Activated B cell treated with CpG ODN at 0.5 μM for 24 hours (primary cell): ENCODE data around the gene FCER1G. TPM values are rescaled to one million over a fixed set of nuclear protein-coding genes. Genes with fewer than 3 reads are reported as not detected.
A peak's percentile ranks its signal among the peaks of the same experiment; 100 is the strongest.

Experiments
- ATAC-seq: fragments of 200-7000 bp; cut with Tn5 transposase; one replicate; pipeline ENCODE4 v1.10.0; 2021; ENCODE audit warnings: low read depth, mild to moderate bottlenecking, moderate library complexity
- CTCF ChIA-PET: fragments of 350-600 bp; sonication (Branson Sonifier 250); formaldehyde crosslinking; loops from one replicate; lab custom pipeline; 2021; ENCODE audit warnings: antibody characterized with exemption; lab: Charles Lee
- POLR2A ChIA-PET: fragments of 350-600 bp; sonication (Branson Sonifier 250); formaldehyde crosslinking; loops from one replicate; lab custom pipeline; 2021; ENCODE audit warnings: antibody characterized with exemption; lab: Charles Lee
- DNase-seq: peaks from one replicate; pipeline ENCODE4 v3.0.0; 2022
- H3K27ac Mint-ChIP-seq: one replicate; pipeline ENCODE4 v1.8.0; 2020; ENCODE audit warnings: mixed read lengths
- H3K27me3 Mint-ChIP-seq: one replicate; pipeline ENCODE4 v1.8.0; 2021; ENCODE audit warnings: mixed read lengths
- H3K36me3 Mint-ChIP-seq: one replicate; pipeline ENCODE4 v1.8.0; 2021; ENCODE audit warnings: low read depth, mixed read lengths
- H3K4me1 Mint-ChIP-seq: one replicate; pipeline ENCODE4 v1.8.0; 2021; ENCODE audit warnings: mixed read lengths
- H3K4me3 Mint-ChIP-seq: one replicate; pipeline ENCODE4 v1.8.0; 2020; ENCODE audit warnings: mild to moderate bottlenecking, mixed read lengths
- H3K9me3 Mint-ChIP-seq: one replicate; pipeline ENCODE4 v1.8.0; 2020; ENCODE audit warnings: mixed read lengths
- CTCF ChIP-seq: fragments of 200-600 bp; IDR thresholded peaks from one replicate; pipeline ENCODE4 v1.8.0; 2022; ENCODE audit warnings: antibody characterized with exemption, mild to moderate bottlenecking
- intact Hi-C: fragments of 100-400 bp; cut with micrococcal nuclease; formaldehyde crosslinking; loops from one replicate; pipeline ENCODE4 v1.15.1; 2024
- total RNA-seq: library from RNA; stranded (reverse); gene quantifications from 2 replicates; pipeline ENCODE4 v1.2.3, GENCODE V29; 2022

Gene FCER1G
- total RNA-seq, 1 donor from 2014 or later = 0.60 TPM

DNA sequence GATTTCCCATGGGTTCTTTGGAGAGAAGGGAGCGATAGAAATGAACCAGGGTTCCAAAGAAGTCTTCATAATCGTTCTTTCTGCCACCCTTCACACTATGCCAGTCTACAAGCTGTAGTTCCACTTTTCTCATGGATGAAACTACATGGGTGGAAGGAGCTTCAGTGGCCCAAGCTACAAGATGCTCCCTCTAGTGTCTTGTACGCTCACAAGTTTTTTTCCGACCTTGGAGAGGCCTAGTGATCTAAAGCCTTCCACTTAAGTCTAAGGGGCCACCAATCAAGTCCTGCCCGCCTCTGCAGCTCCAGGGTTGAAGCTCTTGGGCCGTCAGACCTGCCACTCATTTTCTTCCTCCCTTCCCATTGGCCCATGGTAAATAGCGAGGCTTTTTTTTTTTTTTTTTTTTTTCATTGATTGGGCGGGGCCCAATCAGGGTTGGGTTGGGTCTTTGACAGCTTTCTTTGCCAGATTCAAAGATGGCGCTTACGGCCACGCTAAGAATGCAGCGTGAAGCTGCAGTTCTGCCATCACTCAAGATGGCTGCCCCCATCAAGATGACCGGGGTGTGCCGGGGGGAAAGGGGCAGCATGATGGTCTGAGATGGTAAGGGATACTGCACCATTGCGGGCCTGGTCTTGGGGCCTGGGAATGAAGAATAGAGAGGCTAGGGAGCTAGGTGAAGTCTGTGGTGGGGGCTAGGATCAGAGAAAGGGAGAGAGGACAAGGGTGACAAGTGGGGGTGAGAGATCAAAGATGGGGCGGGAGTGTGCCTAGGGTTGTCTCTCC lies 10.6 kb downstream of the FCER1G start, which contains the start of gene TOMM40L:
TOMM40L (plus strand) TSS at position 527 of the 786 bp plus-strand sequence. CDS start 430 bp downstream, outside the sequence.
- peaks cover 29% of the 10 kb centered on the region for H3K36me3 Mint-ChIP-seq
- ChIA-PET CTCF (interaction anchor here (0.6 to 3.4 kb wide), 25 partner anchors 10 to 177 kb away, joined by 3 to 27 read pairs (median 6); partner anchors contain the start of genes ADAMTS4, CFAP126, NDUFS2 and PPOX), POLR2A (interaction anchor here (0.6 to 3.2 kb wide), 24 partner anchors 10 to 516 kb away, joined by 3 to 43 read pairs (median 6); partner anchors contain the start of genes ARHGAP30, B4GALT3, DEDD and FCRLA)
- H3K4me3 Mint-ChIP-seq = peak within 1 kb of the TSS; percentile 99
- DNase-seq (peak; percentile 65), ATAC-seq (peak; percentile 95)
- no peak for TF ChIP-seq CTCF
- peaks cover 29% of the 10 kb centered on the region for H3K4me1 Mint-ChIP-seq
- H3K9me3 Mint-ChIP-seq = no peaks in the 10 kb centered on the region
- intact Hi-C loops = loop anchor here (1.0 to 2.0 kb wide), 8 partner anchors 15 to 89 kb away; partner anchors contain the start of genes B4GALT3, NDUFS2, SDHC and USP21
- H3K27ac Mint-ChIP-seq = peak within 1 kb of the TSS; percentile 93
- H3K27me3 Mint-ChIP-seq = peaks cover 25% of the 10 kb centered on the region

- intact Hi-C loops = no loop called here
- ATAC-seq = no peak
- ChIA-PET CTCF (interaction anchor here (0.9 to 3.4 kb wide), 23 partner anchors 11 to 174 kb away, joined by 3 to 27 read pairs (median 8); partner anchors contain the start of genes ADAMTS4, CFAP126, NDUFS2 and PPOX), POLR2A (interaction anchor here (0.6 to 3.2 kb wide), 17 partner anchors 10 to 515 kb away, joined by 3 to 43 read pairs (median 6); partner anchors contain the start of genes ARHGAP30, B4GALT3, DEDD and NDUFS2)
- no peak for TF ChIP-seq CTCF
- no peak for DNase-seq
- Mint-ChIP-seq H3K36me3 (peaks cover 32% of the 10 kb centered on the region), H3K4me3 (peak overlapping the region; percentile 99), H3K9me3 (no peaks in the 10 kb centered on the region), H3K27ac (peak overlapping the region; percentile 93), H3K27me3 (peaks cover 22% of the 10 kb centered on the region), H3K4me1 (peaks cover 29% of the 10 kb centered on the region)
These were observed 11.2 kb downstream of the FCER1G start for GRCh38 chr1:161226320-161226711.

DNA sequence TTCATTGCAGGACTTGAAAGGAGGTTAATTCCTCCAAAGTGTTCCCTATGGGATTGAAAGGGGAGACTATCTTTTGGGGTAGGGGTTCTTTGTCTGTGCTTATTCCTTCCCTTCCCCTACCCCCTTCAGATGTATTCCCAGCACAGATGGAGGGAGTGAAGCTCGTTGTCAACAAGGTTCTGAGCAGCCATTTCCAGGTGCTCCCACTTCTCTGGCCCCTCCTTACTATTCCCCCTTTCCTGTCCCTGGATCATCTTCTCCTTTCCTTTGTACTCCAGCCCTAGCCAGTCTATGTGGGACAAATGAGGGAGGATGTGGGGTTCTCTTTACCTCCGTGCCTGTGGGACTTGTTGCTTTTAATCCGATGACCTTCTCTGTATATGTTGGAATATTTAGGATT lies 11.7 kb downstream of the FCER1G start:
- intact Hi-C loops = loop anchor here (1.0 kb wide), 3 partner anchors 65 to 156 kb away; partner anchors contain the start of gene CFAP126
- no peak for DNase-seq
- H3K27ac Mint-ChIP-seq = peak overlapping the region; percentile 12
- no peak for ATAC-seq
- H3K4me3 Mint-ChIP-seq = peak overlapping the region; percentile 99
- ChIA-PET CTCF (interaction anchor here (0.9 to 3.4 kb wide), 10 partner anchors 17 to 155 kb away, joined by 3 to 27 read pairs (median 9); partner anchors contain the start of genes CFAP126, NDUFS2 and SDHC), POLR2A (interaction anchor here (1.3 to 3.2 kb wide), 6 partner anchors 24 to 163 kb away, joined by 5 to 43 read pairs (median 14); partner anchors contain the start of genes DEDD, NDUFS2 and SDHC)
- H3K27me3 Mint-ChIP-seq = peaks cover 21% of the 10 kb centered on the region
- no peak for TF ChIP-seq CTCF
- no peaks in the 10 kb centered on the region for H3K9me3 Mint-ChIP-seq
- H3K4me1 Mint-ChIP-seq = peaks cover 29% of the 10 kb centered on the region
- peaks cover 32% of the 10 kb centered on the region for H3K36me3 Mint-ChIP-seq

DNA sequence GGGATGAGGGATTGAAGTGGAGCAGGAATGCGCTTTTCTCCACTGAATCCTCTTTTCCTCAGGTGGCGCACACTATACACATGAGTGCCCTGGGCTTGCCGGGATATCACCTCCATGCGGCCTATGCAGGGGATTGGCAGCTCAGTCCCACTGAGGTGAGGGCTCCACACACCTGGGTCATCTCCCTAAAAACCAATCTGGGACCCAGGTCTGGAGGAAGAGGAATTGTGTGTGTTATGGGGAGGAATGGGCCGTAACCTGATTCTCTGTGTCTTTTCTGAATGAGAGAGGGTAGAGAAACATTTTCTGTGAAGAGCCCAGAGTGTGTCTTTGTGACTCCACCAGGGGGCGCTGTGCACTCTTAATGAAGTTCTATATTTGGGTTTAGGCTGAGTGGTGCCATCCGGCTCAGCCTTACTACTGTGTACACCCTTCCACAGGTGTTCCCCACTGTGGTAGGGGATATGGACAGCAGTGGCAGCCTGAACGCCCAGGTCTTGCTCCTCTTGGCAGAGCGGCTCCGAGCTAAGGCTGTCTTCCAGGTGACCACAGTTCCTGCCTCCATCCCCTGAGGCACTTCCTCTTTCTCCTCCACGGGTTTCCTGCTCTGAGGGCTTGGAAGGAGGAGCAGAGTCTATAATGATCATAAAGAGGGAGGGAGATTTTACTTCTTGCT lies 12.2 kb downstream of the FCER1G start:
- Mint-ChIP-seq H3K4me3 (peak overlapping the region; percentile 99), H3K27ac (peak overlapping the region; percentile 42), H3K36me3 (peaks cover 32% of the 10 kb centered on the region), H3K27me3 (peaks cover 15% of the 10 kb centered on the region), H3K9me3 (no peaks in the 10 kb centered on the region), H3K4me1 (peaks cover 29% of the 10 kb centered on the region)
- ATAC-seq = peak; percentile 23
- ChIA-PET POLR2A (interaction anchor here (1.3 to 3.2 kb wide), 3 partner anchors 46 to 86 kb away, joined by 5 to 26 read pairs (median 18); partner anchors contain the start of gene SDHC), CTCF (interaction anchor here (0.7 to 3.4 kb wide), 10 partner anchors 17 to 154 kb away, joined by 3 to 27 read pairs (median 4); partner anchors contain the start of genes CFAP126 and NDUFS2)
- peak; percentile 70 for DNase-seq
- intact Hi-C loops = loop anchor here (1.0 kb wide), 3 partner anchors 64 to 155 kb away; partner anchors contain the start of gene CFAP126
- no peak for TF ChIP-seq CTCF
